GM12878 (cell line): ENCODE results near the gene TNFSF11. TPM values are rescaled to one million over a fixed set of nuclear protein-coding genes. Genes with fewer than 3 reads are reported as not detected.

ENCODE experiments used
- ATAC-seq: fragments of 200-7000 bp; cut with Tn5 transposase; 3 replicates; pipeline ENCODE4 v1.9.1; 2020; ENCODE audit warnings: mild to moderate bottlenecking, moderate library complexity
- BruUV-seq: library from RNA; stranded (reverse); fragments of 400-500 nt; replicated peaks from 2 replicates; lab custom pipeline; 2021; lab: Mats Ljungman, UMichigan
- CTCF ChIA-PET: fragments of 300-600 bp; sonication (Branson Sonifier 250); formaldehyde crosslinking; extraction: SDS; loops from one replicate; lab custom pipeline; 2021; ENCODE audit warnings: inconsistent platforms; lab: Yijun Ruan, JAX
- POLR2A ChIA-PET: fragments of 350-600 bp; formaldehyde crosslinking; extraction: SDS; loops from one replicate; lab custom pipeline; 2021; ENCODE audit warnings: inconsistent platforms; lab: Charles Lee
- RAD21 ChIA-PET: fragments of 300-600 bp; sonication (Branson Sonifier 250); formaldehyde crosslinking; loops from one replicate; lab custom pipeline; 2023; ENCODE audit warnings: antibody characterized with exemption; ENCODE audit not compliant: unreplicated experiment; lab: Charles Lee
- SMC1A ChIA-PET: fragments of 300-600 bp; sonication (Branson Sonifier 250); formaldehyde crosslinking; loops from one replicate; lab custom pipeline; 2023; ENCODE audit not compliant: unreplicated experiment, uncharacterized antibody; lab: Charles Lee
- DNase-seq: peaks from one replicate; pipeline ENCODE4 v3.0.0-alpha.2; 2011; ENCODE audit warnings: low read depth, low spot score
- FAIRE-seq: peaks from 3 replicates; lab custom pipeline; 2011; peaks lifted over from hg19 to GRCh38; lab: Jason Lieb, UNC
- H2AFZ ChIP-seq: 2 replicates; pipeline ENCODE4 v1.6.0; 2011; ENCODE audit warnings: low read depth, low read length, control low read depth; ENCODE audit not compliant: control insufficient read depth
- H3K27ac ChIP-seq: 2 replicates; pipeline ENCODE4 v1.5.1; 2011; ENCODE audit warnings: control low read depth; ENCODE audit not compliant: control insufficient read depth, insufficient read depth
- H3K27me3 ChIP-seq, 2 experiments: replicated peaks in 1 of 2; 2 replicates each; pipeline versions ENCODE4 v1.6.0 to v1.6.1; 2011; ENCODE audit warnings: low read length in 1 of 2; ENCODE audit not compliant: control insufficient read depth in 2 of 2, insufficient read depth in 2 of 2
- H3K36me3 ChIP-seq, 2 experiments: 2 replicates each; pipeline ENCODE4 v1.5.1; 2011; ENCODE audit warnings: low read length in 1 of 2; ENCODE audit not compliant: control insufficient read depth in 2 of 2, insufficient read depth in 2 of 2
- H3K4me1 ChIP-seq: 2 replicates; pipeline ENCODE4 v1.6.1; 2011; ENCODE audit warnings: mild to moderate bottlenecking, low read length, moderate library complexity, mixed read lengths; ENCODE audit not compliant: control insufficient read depth, insufficient read depth
- H3K4me2 ChIP-seq: 2 replicates; pipeline ENCODE4 v1.6.0; 2011; ENCODE audit warnings: control low read depth; ENCODE audit not compliant: control insufficient read depth, insufficient read depth
- H3K4me3 ChIP-seq: fragments of 200-600 bp; sonication (generic); 2 replicates; pipeline ENCODE4 v1.5.1; 2016
- H3K79me2 ChIP-seq: 2 replicates; pipeline ENCODE4 v1.6.0; 2011; ENCODE audit warnings: low read length; ENCODE audit not compliant: control insufficient read depth, insufficient read depth
- H3K9ac ChIP-seq: 2 replicates; pipeline ENCODE4 v1.8.0; 2011; ENCODE audit warnings: low read length, control low read depth, mixed read lengths; ENCODE audit not compliant: control insufficient read depth, insufficient read depth
- H3K9me3 ChIP-seq: replicated peaks from 3 replicates; pipeline ENCODE4 v1.5.1; 2011; ENCODE audit warnings: mild to moderate bottlenecking, low read length; ENCODE audit not compliant: control insufficient read depth, insufficient read depth
- H4K20me1 ChIP-seq: 2 replicates; pipeline ENCODE4 v1.6.0; 2011; ENCODE audit not compliant: control insufficient read depth, insufficient read depth
- BCL11A ChIP-seq: IDR thresholded peaks from 2 replicates; pipeline ENCODE4 v1.6.1; 2011; ENCODE audit warnings: low read depth, low read length
- BMI1 ChIP-seq: fragments of 450-650 bp; IDR thresholded peaks from 2 replicates; pipeline ENCODE4 v1.6.1; 2016; ENCODE audit warnings: mild to moderate bottlenecking, moderate library complexity, borderline replicate concordance
- CBFB ChIP-seq: IDR thresholded peaks from 2 replicates; pipeline ENCODE4 v1.6.1; 2016; ENCODE audit warnings: antibody characterized with exemption, low read depth
- CBX5 ChIP-seq: sonication (generic); IDR thresholded peaks from 2 replicates; pipeline ENCODE4 v1.6.1; 2016; ENCODE audit warnings: low read depth, moderate library complexity, mild to moderate bottlenecking, inconsistent platforms
- HCFC1 ChIP-seq: fragments of 150-350 bp; IDR thresholded peaks from 2 replicates; pipeline ENCODE4 v1.6.1; 2014; ENCODE audit warnings: low read length
- IKZF2 ChIP-seq, 2 experiments: fragments of 450-650 bp; IDR thresholded peaks; 2 replicates each; pipeline ENCODE4 v1.6.1; 2017; ENCODE audit warnings: mild to moderate bottlenecking in 2 of 2, moderate library complexity in 2 of 2
- JUND ChIP-seq: IDR thresholded peaks from 2 replicates; pipeline ENCODE4 v1.6.1; 2012; ENCODE audit warnings: low read depth, mild to moderate bottlenecking, low read length, improper control_type of control experiment, moderate library complexity
- KAT2A ChIP-seq: conservative IDR thresholded peaks from 2 replicates; pipeline ENCODE4 v1.6.1; 2011; ENCODE audit warnings: low read depth, low read length; ENCODE audit not compliant: control insufficient read depth
- MEF2A ChIP-seq: IDR thresholded peaks from 2 replicates; pipeline ENCODE4 v1.6.1; 2011; ENCODE audit warnings: low read depth, mild to moderate bottlenecking, low read length, moderate library complexity; ENCODE audit not compliant: insufficient read depth
- MTA3 ChIP-seq: IDR thresholded peaks from 2 replicates; pipeline ENCODE4 v1.6.1; 2012; ENCODE audit warnings: low read length, inconsistent platforms, borderline replicate concordance
- NFYA ChIP-seq: IDR thresholded peaks from 2 replicates; pipeline ENCODE4 v1.6.1; 2011; ENCODE audit warnings: low read depth, mild to moderate bottlenecking, low read length, improper control_type of control experiment, borderline replicate concordance
- NFYB ChIP-seq: IDR thresholded peaks from 2 replicates; pipeline ENCODE4 v1.6.1; 2011; ENCODE audit warnings: low read depth, mild to moderate bottlenecking, low read length, improper control_type of control experiment, moderate library complexity; ENCODE audit not compliant: insufficient read depth
- POLR2AphosphoS5 ChIP-seq: IDR thresholded peaks from 2 replicates; pipeline ENCODE4 v1.6.1; 2011; ENCODE audit warnings: mild to moderate bottlenecking, low read length, inconsistent platforms
- RBBP5 ChIP-seq: fragments of 200-600 bp; sonication (generic); conservative IDR thresholded peaks from 2 replicates; pipeline ENCODE4 v1.6.1; 2016
- RCOR1 ChIP-seq: conservative IDR thresholded peaks from 2 replicates; pipeline ENCODE4 v1.6.1; 2012; ENCODE audit warnings: low read depth, low read length, improper control_type of control experiment
- RFX5 ChIP-seq: IDR thresholded peaks from 2 replicates; pipeline ENCODE4 v1.6.1; 2011; ENCODE audit warnings: low read depth, low read length, improper control_type of control experiment
- SPI1 ChIP-seq: IDR thresholded peaks from 2 replicates; pipeline ENCODE4 v1.6.1; 2011; ENCODE audit warnings: low read depth, mild to moderate bottlenecking, low read length, moderate library complexity, borderline replicate concordance; ENCODE audit not compliant: insufficient read depth
- SREBF1 ChIP-seq: IDR thresholded peaks from 2 replicates; pipeline ENCODE4 v1.6.1; 2012; ENCODE audit warnings: mild to moderate bottlenecking, low read length
- SREBF2 ChIP-seq: IDR thresholded peaks from 2 replicates; pipeline ENCODE4 v1.6.1; 2012; ENCODE audit warnings: mild to moderate bottlenecking, low read length
- SRF ChIP-seq, 2 experiments: IDR thresholded peaks; 2 replicates each; pipeline ENCODE4 v1.6.1; 2011; ENCODE audit warnings: low read depth in 2 of 2, low read length in 2 of 2, mild to moderate bottlenecking in 1 of 2, moderate library complexity in 1 of 2
- TBL1XR1 ChIP-seq: IDR thresholded peaks from 2 replicates; pipeline ENCODE4 v1.6.1; 2012; ENCODE audit warnings: low read depth, low read length, improper control_type of control experiment
- ZNF217 ChIP-seq: fragments of 450-650 bp; IDR thresholded peaks from 2 replicates; pipeline ENCODE4 v1.6.1; 2017; ENCODE audit warnings: antibody characterized with exemption, mild to moderate bottlenecking
- WGBS: methylation state at CpG from one replicate; pipeline ENCODE4 v1.1.6; 2016; ENCODE audit warnings: low lambda C conversion rate; ENCODE audit not compliant: insufficient replicate concordance, insufficient coverage; ENCODE audit errors: missing lambda C conversion rate; 5-methylcytosine and 5-hydroxymethylcytosine counted together
- in situ Hi-C: fragments of 300-500 bp; cut with MboI; formaldehyde crosslinking; loops from 9 replicates; pipeline ENCODE4 v1.14.3; 2018; ENCODE audit warnings: mixed read lengths
- intact Hi-C: fragments of 100-400 bp; cut with micrococcal nuclease; formaldehyde crosslinking; loops from one replicate; pipeline ENCODE4 v1.14.2; 2022; ENCODE audit not compliant: unreplicated experiment
- polyA plus RNA-seq, 11 experiments: library from polyadenylated mRNA; depleted of rRNA in 4 of 11; unstranded in 6 of 11; stranded (reverse) in 5 of 11; fragments of >200 nt; fragmentation: Nextera tagmentation in 4 of 11; fragmentation: Illumina TruSeq in 1 of 11; extraction: Ambion mirVana in 4 of 11; extraction: Trizol in 1 of 11; gene quantifications; 1 replicate in 1 of 11; 2 replicates in 10 of 11; pipeline versions ENCODE4 v1.2.1 to v1.2.3, GENCODE V29; 2011 to 2016; ENCODE audit warnings: inconsistent platforms in 2 of 11, missing spikeins in 2 of 11, low read depth in 1 of 11
- total RNA-seq, 4 experiments: library from RNA; depleted of rRNA in 3 of 4; stranded (reverse); fragments of >200 nt in 3 of 4; fragmentation: Illumina TruSeq in 1 of 4; extraction: Trizol in 1 of 4; gene quantifications; 2 replicates each; pipeline versions ENCODE4 v1.2.1 to v1.2.3, GENCODE V29; 2013 to 2021
- TF ChIP-seq, protein P1 (sequence below): fragments of 450-650 bp; IDR thresholded peaks from 2 replicates; pipeline ENCODE4 v1.6.1; 2014; ENCODE audit warnings: mild to moderate bottlenecking
- TF ChIP-seq, protein P2 (sequence below), 3 experiments: IDR thresholded peaks in 2 of 3; conservative IDR thresholded peaks in 1 of 3; 2 replicates each; pipeline ENCODE4 v1.5.1; 2011; ENCODE audit warnings: low read depth in 3 of 3, low read length in 3 of 3, mild to moderate bottlenecking in 3 of 3, control low read depth in 2 of 3, moderate library complexity in 2 of 3, inconsistent platforms in 1 of 3, mixed read lengths in 1 of 3; ENCODE audit not compliant: control insufficient read depth in 2 of 3, insufficient read depth in 1 of 3; ENCODE audit errors: extremely low read depth in 1 of 3
- TF ChIP-seq, protein P3 (sequence below): IDR thresholded peaks from 2 replicates; pipeline ENCODE4 v1.6.1; 2012; ENCODE audit warnings: low read depth, low read length, improper control_type of control experiment

The TNFSF11 gene
- total and polyA plus RNA-seq, 10 of the 15 experiments (the other 5 are each of a cell fraction or from before 2014, with no cell fraction given) = 0.86 to 14.8 (median 10.0) TPM

DNA sequence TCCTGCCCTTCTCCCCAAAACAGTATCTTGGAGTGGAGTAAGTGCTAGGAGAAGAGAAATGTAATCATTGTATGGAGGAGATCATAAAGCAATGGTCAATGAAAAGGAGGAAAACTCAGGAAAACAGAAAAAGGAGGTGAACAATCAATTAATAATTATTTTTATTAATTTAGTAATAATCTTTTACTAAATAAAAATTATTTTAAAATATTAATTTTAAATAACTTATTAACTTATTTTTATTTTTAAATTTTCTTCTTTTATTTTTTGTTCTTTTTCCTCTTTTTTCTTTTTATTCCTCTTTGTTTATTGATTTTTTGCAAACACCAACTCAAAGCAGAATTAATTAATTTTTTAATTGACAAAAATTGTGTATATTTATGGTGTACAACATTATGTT, 80.3 kb downstream of the TNFSF11 start (continued):
- TF ChIP-seq BMI1 (no peak), RFX5 (no peak), CBFB (no peak), RBBP5 (no peak), JUND (no peak), BCL11A (no peak), HCFC1 (no peak), IKZF2 (IDR thresholded peaks at IDR 0.05) (no peak), MEF2A (no peak), CBX5 (no peak)
- TF ChIP-seq, protein P1, sequence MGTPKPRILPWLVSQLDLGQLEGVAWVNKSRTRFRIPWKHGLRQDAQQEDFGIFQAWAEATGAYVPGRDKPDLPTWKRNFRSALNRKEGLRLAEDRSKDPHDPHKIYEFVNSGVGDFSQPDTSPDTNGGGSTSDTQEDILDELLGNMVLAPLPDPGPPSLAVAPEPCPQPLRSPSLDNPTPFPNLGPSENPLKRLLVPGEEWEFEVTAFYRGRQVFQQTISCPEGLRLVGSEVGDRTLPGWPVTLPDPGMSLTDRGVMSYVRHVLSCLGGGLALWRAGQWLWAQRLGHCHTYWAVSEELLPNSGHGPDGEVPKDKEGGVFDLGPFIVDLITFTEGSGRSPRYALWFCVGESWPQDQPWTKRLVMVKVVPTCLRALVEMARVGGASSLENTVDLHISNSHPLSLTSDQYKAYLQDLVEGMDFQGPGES = no peak

GRCh38 chr13:42654722-42655121, 80.8 kb downstream of the TNFSF11 start:
- Histone ChIP-seq H3K9me3 (no peaks in the 10 kb centered on the region), H2AFZ (no peak overlapping the region), H4K20me1 (no peaks in the 10 kb centered on the region), H3K36me3 (no peaks in the 10 kb centered on the region), H3K27me3 (no peaks in the 10 kb centered on the region), H3K79me2 (no peaks in the 10 kb centered on the region), H3K9ac (no peak overlapping the region), H3K4me3 (no peak overlapping the region), H3K4me1 (no peaks in the 10 kb centered on the region), H3K27ac (no peak overlapping the region), H3K4me2 (no peak overlapping the region)
- no TSS peak for BruUV-seq
- POLR2A ChIA-PET = no interaction called here
- in situ Hi-C loops (no loop called here), intact Hi-C loops (no loop called here)
- SMC1A ChIA-PET = no interaction called here
- DNase-seq (no peak), FAIRE-seq (no peak), ATAC-seq (no peak)
- 0% methylated on average over 1 of the region's 1 CpG for WGBS
- RAD21 ChIA-PET = no interaction called here
- CTCF ChIA-PET = no interaction called here
- TF ChIP-seq POLR2AphosphoS5 = no peak
- TF ChIP-seq, protein P2, sequence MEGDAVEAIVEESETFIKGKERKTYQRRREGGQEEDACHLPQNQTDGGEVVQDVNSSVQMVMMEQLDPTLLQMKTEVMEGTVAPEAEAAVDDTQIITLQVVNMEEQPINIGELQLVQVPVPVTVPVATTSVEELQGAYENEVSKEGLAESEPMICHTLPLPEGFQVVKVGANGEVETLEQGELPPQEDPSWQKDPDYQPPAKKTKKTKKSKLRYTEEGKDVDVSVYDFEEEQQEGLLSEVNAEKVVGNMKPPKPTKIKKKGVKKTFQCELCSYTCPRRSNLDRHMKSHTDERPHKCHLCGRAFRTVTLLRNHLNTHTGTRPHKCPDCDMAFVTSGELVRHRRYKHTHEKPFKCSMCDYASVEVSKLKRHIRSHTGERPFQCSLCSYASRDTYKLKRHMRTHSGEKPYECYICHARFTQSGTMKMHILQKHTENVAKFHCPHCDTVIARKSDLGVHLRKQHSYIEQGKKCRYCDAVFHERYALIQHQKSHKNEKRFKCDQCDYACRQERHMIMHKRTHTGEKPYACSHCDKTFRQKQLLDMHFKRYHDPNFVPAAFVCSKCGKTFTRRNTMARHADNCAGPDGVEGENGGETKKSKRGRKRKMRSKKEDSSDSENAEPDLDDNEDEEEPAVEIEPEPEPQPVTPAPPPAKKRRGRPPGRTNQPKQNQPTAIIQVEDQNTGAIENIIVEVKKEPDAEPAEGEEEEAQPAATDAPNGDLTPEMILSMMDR (IDR thresholded peaks at IDR 0.05 in 2 of 3, conservative IDR thresholded peaks at IDR 0.05 in 1 of 3; ENCODE audit: control insufficient read depth in 2 of 3, extremely low read depth in 1 of 3, insufficient read depth in 1 of 3, low read depth in 3 of 3, low read length in 3 of 3) = no peak
- TF ChIP-seq, protein P3, sequence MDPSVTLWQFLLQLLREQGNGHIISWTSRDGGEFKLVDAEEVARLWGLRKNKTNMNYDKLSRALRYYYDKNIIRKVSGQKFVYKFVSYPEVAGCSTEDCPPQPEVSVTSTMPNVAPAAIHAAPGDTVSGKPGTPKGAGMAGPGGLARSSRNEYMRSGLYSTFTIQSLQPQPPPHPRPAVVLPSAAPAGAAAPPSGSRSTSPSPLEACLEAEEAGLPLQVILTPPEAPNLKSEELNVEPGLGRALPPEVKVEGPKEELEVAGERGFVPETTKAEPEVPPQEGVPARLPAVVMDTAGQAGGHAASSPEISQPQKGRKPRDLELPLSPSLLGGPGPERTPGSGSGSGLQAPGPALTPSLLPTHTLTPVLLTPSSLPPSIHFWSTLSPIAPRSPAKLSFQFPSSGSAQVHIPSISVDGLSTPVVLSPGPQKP = no peak
- no peak for TF ChIP-seq TBL1XR1
- TF ChIP-seq ZNF217 = no peak
- TF ChIP-seq RCOR1 = no peak
- no peak for TF ChIP-seq MTA3
- TF ChIP-seq SREBF1 = no peak
- no peak for TF ChIP-seq JUND
- no peak for TF ChIP-seq KAT2A
- no peak for TF ChIP-seq NFYB
- no peak for TF ChIP-seq SPI1
- no peak for TF ChIP-seq SRF (IDR thresholded peaks at IDR 0.05; ENCODE audit: low read depth in 2 of 2, low read length in 2 of 2)
- TF ChIP-seq NFYA = no peak
- TF ChIP-seq SREBF2 = no peak
